Measurements from ENCODE around the gene CFDP1.

The CFDP1 gene

GRCh38 chr16:75415169-75415905 is 18.0 kb downstream of the CFDP1 start:
- no peak for DNase-seq (ENCODE audit: low read depth in 4 of 4, low spot score in 1 of 4)

DNA sequence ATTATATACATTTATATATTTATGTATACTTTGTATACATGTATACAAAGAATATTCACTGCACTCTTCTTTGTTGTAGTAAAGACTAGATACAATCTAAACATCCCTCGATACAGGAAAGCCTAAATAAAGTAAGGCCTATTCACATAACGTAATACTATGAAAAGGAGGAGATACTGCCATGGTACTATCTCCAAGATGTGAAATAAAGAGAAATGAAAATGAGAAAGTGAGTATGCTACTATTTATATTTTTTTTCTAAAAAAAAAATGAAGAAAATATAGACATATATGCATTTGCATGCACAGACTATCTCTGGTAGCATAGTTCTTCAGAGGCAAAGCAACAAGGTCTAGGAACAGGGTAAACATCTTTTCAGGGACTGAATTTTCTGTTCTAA is 19.4 kb downstream of the CFDP1 start:
- DNase-seq (ENCODE audit: low read depth in 4 of 4, low spot score in 1 of 4) = no peak

DNA sequence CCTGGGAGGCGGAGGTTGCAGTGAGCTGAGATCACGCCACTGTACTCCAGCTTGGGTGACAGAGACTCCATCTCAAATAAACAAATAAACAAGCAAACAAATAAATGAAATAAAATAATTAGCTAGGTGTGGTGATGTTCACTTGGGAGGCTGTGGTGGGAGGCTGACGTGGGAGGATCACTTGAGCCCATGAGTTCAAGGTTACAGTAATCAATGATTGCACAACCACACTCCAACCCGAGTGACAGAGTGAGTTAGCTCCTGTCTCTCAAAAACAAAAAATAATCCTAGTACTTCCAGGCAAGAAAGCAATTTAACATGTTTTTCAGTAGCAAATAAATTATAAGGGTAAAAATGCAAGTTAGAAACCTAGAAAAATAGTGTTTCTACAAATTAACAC is 26.4 kb downstream of the CFDP1 start:
- no peak for DNase-seq (ENCODE audit: low read depth in 4 of 4, low spot score in 1 of 4)

DNA sequence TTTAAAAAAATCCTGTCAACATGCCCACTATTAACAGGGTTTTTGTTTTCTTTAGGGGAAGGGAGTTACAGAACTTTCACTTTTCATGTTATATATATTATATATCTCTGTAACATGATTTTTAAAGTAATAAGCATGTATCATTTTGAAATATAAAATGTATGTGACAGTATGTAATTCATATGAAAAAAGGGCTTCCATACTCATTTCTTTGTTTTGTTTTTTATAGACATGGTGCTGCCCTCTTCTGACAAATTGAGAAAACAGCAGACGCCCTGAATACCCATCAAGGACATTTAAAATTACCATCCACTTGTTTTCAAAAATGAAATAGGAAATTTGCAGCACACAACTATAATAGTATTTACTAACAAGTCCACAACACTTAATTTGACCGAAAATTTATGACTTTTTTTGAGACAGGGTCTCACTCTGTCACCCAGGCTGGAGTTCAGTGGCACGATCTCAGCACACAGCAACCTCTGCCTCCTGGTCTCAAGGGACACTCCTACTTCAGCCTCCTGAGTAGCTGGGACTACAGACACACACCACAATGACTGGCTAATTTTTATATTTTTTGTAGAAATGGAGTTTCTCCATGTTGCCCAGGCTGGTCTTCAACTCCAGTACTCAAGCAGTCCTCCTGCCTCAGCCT is 30.4 kb downstream of the CFDP1 start:
- no peak for DNase-seq (ENCODE audit: low read depth in 4 of 4, low spot score in 1 of 4)

- DNase-seq (ENCODE audit: low read depth in 4 of 4, low spot score in 1 of 4) = no peak
Measured at GRCh38 chr16:75402159-75402820, 31.0 kb downstream of the CFDP1 start.

GRCh38 chr16:75401691-75402090 is 31.6 kb downstream of the CFDP1 start:
- no peak for DNase-seq (ENCODE audit: low read depth in 4 of 4, low spot score in 1 of 4)

DNA sequence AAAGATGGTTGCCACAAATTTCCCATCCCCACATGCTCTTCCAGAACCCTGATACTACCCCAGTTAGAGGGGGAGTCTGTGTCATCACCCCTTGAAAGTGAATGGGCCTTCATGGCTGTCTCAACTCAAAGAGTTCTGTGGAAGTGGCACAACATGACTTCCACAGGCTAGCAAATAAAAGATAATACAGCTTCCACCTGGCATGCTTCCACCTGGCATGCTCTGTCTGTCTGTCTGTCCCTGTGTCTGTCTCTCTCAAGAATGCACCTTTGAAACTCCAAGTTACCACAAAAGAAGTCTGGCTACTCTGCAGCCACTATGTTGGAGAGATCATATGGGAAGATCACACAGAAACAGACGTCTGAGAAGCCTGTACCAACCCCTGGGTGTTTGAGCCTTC is 35.0 kb downstream of the CFDP1 start:
- DNase-seq (ENCODE audit: low read depth in 4 of 4, low spot score in 1 of 4) = no peak

DNA sequence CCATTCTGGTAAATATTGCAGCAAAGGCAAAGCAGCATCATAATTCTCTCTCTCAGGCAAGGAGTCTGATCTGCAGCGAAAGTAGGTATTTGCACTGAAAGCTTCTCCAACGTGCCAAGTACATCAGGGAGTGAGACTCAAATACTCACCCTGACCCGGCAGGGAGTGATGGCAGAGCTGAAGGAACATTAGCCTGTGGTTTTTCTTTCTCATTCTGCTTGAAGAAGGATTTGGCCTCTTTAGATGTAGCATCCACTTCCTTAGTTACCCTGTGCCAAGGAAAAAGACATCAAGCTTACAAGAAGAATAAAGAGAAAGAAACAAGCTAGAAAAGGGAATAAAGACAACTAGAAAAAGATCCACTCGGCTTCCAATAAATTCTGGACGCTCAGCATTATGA is 38.4 kb downstream of the CFDP1 start:
- DNase-seq (ENCODE audit: low read depth in 4 of 4, low spot score in 1 of 4) = no peak

DNA sequence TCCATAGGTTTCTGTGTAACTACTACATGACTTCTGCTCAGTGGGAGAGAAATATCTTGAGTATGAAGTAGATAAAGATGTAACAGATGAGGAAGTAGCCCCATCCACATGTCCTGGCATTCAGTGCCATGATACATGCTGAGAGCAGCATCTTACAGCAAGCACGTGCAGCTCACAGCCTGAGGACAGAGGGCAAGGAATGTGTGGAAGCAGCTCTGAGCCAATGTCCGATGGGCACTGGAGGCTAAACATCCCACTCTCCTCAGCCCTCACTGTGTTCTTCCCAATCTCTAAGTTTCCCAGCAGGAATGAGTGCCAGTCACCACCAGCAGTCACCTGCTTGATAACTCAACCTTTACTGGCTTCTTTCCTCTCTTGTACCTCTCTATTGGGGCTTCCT is 40.4 kb downstream of the CFDP1 start:
- no peak for DNase-seq (ENCODE audit: low read depth in 4 of 4, low spot score in 1 of 4)

DNA sequence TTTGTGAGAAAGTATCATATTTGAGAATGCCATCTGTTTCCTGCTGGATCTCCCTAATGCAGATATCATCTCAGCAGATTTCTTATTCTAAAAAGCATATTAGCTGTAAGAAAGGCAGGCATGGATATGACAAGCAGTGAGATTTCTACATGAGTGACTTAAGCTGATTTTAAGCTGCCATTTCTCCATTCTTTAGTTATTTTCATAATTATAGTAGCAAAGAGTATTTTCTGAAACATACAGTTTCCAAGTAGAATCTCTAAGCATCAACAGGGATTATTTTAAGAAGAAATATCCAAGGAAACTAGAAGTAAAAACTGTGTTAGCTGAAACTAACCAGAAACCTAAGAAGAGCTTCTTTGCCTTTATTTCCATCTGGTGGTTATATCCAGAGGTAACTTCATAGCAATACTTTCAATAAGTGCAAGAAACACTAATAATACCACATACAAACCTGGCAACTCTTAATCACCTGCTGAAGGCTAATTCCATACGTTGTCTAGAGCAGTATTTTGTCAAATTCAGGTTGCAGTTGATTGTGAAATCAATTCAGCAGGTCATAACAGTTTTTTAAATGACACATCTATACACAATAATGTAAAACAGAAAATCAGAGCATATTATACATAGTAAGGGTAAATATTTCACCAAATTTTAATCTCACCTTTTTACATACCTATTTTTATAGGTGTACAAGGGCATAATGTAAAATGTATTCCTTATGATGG is 42.2 kb downstream of the CFDP1 start:
- DNase-seq (ENCODE audit: low read depth in 4 of 4, low spot score in 1 of 4) = no peak

- no peak for DNase-seq (ENCODE audit: low read depth in 4 of 4, low spot score in 1 of 4)
Measured at GRCh38 chr16:75389096-75389690, 44.1 kb downstream of the CFDP1 start.

DNA sequence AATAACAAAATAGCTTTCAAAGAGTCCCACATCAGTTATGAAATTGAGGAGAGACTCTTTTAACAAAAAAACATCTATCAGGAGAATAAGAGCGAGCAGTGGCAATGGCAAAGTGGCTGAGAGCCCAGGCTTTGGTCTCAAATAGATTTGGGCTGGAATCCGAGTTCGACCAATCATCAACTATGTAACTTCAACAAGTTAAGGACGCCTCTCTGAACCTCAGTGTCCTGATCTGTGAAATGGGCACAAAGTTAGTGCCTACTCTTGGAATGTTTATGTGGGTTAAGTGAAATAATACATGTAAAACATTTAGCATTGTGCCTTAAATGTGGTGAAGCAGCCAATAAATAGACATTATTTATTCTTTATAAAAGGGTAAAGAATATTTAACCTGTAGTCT is 45.4 kb downstream of the CFDP1 start:
- DNase-seq (ENCODE audit: low read depth in 4 of 4, low spot score in 1 of 4) = no peak

DNA sequence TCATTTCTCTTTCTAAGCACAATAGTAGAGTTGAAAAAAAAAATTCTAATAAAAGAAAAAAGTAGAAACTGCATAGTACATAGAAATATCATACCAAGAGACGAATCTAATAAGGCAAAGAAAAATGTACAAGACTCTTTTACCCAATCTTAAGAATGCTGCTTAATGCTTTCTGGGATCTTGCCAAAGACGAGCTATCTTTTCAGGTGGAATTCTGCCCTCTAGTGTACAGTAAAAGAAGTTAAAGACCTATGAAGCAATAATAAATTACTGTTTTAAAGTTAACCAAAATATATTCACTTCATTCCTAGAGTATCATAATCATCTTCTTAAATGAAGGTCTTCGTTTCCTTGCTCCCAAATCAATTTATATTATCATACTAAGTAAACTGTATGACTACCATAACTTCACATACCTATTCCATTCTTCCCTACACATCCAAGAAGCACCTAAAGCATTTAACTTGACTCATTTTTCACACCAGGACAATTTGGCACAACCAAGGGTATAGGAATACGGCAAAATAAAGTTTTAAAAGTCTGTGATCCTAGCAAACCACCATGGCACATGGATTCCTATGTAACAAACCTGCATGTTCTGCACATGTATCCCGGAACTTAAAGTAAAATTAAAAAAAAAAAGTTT is 47.7 kb downstream of the CFDP1 start:
- DNase-seq (ENCODE audit: low read depth in 4 of 4, low spot score in 1 of 4) = no peak

GRCh38 chr16:75383141-75383540 is 50.2 kb downstream of the CFDP1 start:
- no peak for DNase-seq (ENCODE audit: low read depth in 4 of 4, low spot score in 1 of 4)

DNA sequence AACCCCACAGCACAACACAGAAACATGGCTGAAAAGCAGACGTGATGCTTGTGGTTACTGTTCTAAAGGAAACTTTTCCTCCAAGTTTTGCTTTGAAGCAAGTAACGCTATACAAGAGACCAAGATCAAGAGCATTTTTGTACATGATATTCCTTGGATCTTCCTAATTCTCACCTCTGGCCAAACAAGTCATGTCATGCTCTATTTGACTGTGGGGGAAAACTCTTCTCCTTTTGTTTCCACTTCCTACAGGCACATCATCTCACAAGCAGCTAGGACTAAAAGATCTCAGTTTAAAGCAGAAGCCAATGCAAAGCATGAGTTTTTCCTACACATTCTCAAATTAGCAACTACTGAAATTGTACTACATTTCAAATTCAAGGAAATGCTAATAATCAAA is 50.7 kb downstream of the CFDP1 start:
- DNase-seq (ENCODE audit: low read depth in 4 of 4, low spot score in 1 of 4) = no peak

DNA sequence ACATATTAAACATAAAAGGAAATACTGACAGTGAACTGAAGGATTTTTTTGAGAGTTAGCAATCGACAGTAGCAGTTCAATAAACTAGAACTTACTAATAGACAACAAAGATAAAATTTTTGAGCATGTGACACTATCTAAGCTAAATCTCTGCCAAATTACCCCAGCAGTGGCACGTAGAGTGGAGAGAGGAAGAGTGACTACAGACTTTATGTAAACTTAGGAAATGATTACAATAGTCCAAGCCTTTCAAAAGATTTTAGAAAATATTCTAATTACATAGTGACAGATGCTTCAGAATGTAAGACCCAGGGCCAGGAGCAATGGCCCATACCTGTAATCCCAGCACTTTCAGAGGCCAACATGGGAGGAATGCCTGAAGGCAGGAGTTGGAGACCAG is 52.4 kb downstream of the CFDP1 start:
- no peak for DNase-seq (ENCODE audit: low read depth in 4 of 4, low spot score in 1 of 4)

DNA sequence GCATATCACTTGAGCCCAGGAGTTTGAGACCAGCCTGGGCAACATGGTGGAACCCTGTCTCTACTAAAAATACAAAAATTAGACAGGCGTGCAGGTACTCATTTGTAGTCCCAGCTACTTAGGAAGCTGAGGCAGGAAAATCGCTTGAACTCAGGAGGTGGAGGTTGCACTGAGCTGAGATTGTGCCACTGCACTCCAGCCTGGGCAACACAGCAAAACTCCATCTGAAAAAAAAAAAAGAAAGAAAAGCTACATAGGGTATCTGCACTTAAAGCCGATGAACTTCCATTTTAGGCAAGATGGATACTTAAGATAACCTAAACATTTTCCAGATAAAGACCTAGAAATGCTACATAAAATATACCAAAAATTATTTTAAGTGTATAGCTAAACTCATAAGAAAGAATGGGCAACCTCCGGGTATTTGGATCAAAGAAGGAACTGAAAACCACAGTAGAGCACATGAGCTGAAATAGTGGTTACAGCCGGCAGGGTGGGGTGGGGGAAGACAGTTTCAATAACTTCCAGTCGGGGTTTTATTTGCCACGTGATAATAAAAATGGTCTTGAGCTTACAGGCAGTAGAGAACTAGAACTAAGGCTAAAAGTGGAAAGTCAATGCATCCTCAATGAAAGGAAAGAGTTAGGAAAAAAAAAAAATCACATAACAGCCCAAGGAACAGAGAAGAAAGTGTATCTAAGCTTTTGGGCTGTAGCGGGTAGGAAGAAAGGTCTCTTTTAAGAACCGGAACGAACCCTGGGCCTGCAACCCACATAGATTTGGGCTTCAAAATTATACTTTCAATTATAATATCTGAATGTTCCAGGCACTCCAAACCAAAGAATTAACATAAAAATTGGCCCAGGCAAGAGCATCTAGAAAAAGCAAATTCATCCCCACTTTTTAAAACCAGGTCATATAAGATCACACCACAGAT is 53.1 kb downstream of the CFDP1 start:
- peak in 3 of 4 experiments; percentile 5 to 32 (median 5) for DNase-seq (ENCODE audit: low read depth in 4 of 4, low spot score in 1 of 4)

- no peak for DNase-seq (ENCODE audit: low read depth in 4 of 4, low spot score in 1 of 4)
Measured at GRCh38 chr16:75379339-75379738, 54.0 kb downstream of the CFDP1 start.

DNA sequence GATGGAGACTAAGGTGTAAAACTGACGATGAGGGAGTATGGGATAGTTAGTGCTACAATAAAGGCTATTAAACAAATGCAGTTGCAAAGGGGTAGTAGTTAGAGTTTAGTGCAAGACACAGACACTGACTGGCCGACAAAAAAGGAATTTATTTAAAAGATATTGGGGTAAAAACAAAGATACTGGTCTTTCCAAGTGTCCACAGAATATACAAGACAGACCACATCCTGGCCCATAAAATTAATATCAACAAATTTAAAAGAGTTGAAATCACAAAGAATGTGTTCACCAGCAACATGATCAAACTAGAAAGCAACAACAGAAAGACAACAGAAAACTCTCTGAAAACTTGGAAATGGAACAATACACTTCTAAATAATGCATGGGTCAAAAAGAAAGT is 54.7 kb downstream of the CFDP1 start:
- no peak for DNase-seq (ENCODE audit: low read depth in 4 of 4, low spot score in 1 of 4)

All from stimulated activated CD4-positive, alpha-beta T cell treated with anti-CD3 and anti-CD28 coated beads, Interleukin-1b, Interleukin-23, amount 100 ng/mL, for 24 hours (primary cell).